Panc1 (cell line): ENCODE data around the gene STX3. TPM values are rescaled to one million over a fixed set of nuclear protein-coding genes. Genes with fewer than 3 reads are reported as not detected.

Source experiments
- ATAC-seq: fragments of 200-7000 bp; cut with Tn5 transposase; 2 replicates; pipeline ENCODE4 v1.9.1; 2020; ENCODE audit warnings: mild to moderate bottlenecking, moderate library complexity
- BruUV-seq: library from RNA; stranded (reverse); fragments of 400-500 nt; replicated peaks from 2 replicates; lab custom pipeline; 2021; lab: Mats Ljungman, UMichigan
- CTCF ChIA-PET: fragments of 300-600 bp; sonication (Branson Sonifier 250); formaldehyde crosslinking; loops from one replicate; lab custom pipeline; 2022; ENCODE audit warnings: antibody characterized with exemption; lab: Charles Lee
- POLR2A ChIA-PET: fragments of 300-600 bp; sonication (Branson Sonifier 250); formaldehyde crosslinking; loops from one replicate; lab custom pipeline; 2022; ENCODE audit warnings: antibody characterized with exemption; lab: Charles Lee
- DNase-seq: peaks from one replicate; pipeline ENCODE4 v3.0.0-alpha.2; 2010; ENCODE audit warnings: low read depth, low spot score
- H3K27ac ChIP-seq: 2 replicates; pipeline ENCODE4 v1.5.1; 2011; ENCODE audit warnings: mild to moderate bottlenecking, low read length, inconsistent platforms
- H3K27me3 ChIP-seq: fragments of 200-500 bp; sonication (Bioruptor generic); 2 replicates; pipeline ENCODE4 v1.6.0; 2014; ENCODE audit warnings: low read length, inconsistent platforms; ENCODE audit not compliant: control insufficient read depth, insufficient read depth
- H3K36me3 ChIP-seq: fragments of 200-500 bp; sonication (Bioruptor generic); 2 replicates; pipeline ENCODE4 v1.5.1; 2014; ENCODE audit warnings: inconsistent platforms, mild to moderate bottlenecking, low read length, moderate library complexity; ENCODE audit not compliant: control insufficient read depth, insufficient read depth
- H3K4me1 ChIP-seq: 2 replicates; pipeline ENCODE4 v1.5.1; 2011; ENCODE audit warnings: inconsistent platforms, mild to moderate bottlenecking, low read length, moderate library complexity; ENCODE audit not compliant: control insufficient read depth, insufficient read depth
- H3K4me3 ChIP-seq, 2 experiments: 2 replicates each; pipeline ENCODE4 v1.5.1; 2011 to 2012; ENCODE audit warnings: low read depth in 2 of 2, low read length in 2 of 2, mild to moderate bottlenecking in 2 of 2, inconsistent platforms in 1 of 2, moderate library complexity in 1 of 2
- H3K9me3 ChIP-seq: fragments of 200-500 bp; sonication (Bioruptor generic); 2 replicates; pipeline ENCODE4 v1.5.1; 2014; ENCODE audit warnings: low read depth, mild to moderate bottlenecking, inconsistent platforms, low read length, moderate library complexity; ENCODE audit not compliant: control insufficient read depth, insufficient read depth
- POLR2AphosphoS5 ChIP-seq: IDR thresholded peaks from 2 replicates; pipeline ENCODE4 v1.6.1; 2012; ENCODE audit warnings: mild to moderate bottlenecking, low read depth, low read length, moderate library complexity
- SIN3A ChIP-seq: IDR thresholded peaks from 2 replicates; pipeline ENCODE4 v1.6.1; 2012; ENCODE audit warnings: low read depth, mild to moderate bottlenecking, low read length, moderate library complexity, borderline replicate concordance; ENCODE audit not compliant: insufficient read depth
- TCF7L2 ChIP-seq: IDR thresholded peaks from 2 replicates; pipeline ENCODE4 v1.6.1; 2011; ENCODE audit warnings: mild to moderate bottlenecking, low read depth, low read length, inconsistent platforms
- in situ Hi-C: cut with HindIII; loops from 2 replicates; pipeline ENCODE4 v1.10.0; 2016; ENCODE audit warnings: low sequenced_read_pairs, low pct_unique_long_range_greater_than_20kb
- intact Hi-C: fragments of 100-400 bp; cut with micrococcal nuclease; formaldehyde crosslinking; loops from one replicate; pipeline ENCODE4 v1.10.0; 2022; ENCODE audit not compliant: unreplicated experiment
- total RNA-seq: library from RNA; stranded (reverse); gene quantifications from one replicate; pipeline ENCODE4 v1.2.1, GENCODE V29; 2021; ENCODE audit not compliant: unreplicated experiment
- TF ChIP-seq, protein P1 (sequence below): fragments of 450-650 bp; IDR thresholded peaks from 2 replicates; pipeline ENCODE4 v1.5.1; 2017; ENCODE audit warnings: mild to moderate bottlenecking
- TF ChIP-seq, protein P2 (sequence below), 2 experiments: IDR thresholded peaks; 2 replicates each; pipeline ENCODE4 v1.6.1; 2011 to 2012; ENCODE audit warnings: low read depth in 2 of 2, control low read depth in 1 of 2, low read length in 1 of 2, mild to moderate bottlenecking in 1 of 2, moderate library complexity in 1 of 2; ENCODE audit not compliant: insufficient read depth in 1 of 2

The STX3 gene
- total RNA-seq, 1 experiment from 2014 or later = 34.8 TPM

DNA sequence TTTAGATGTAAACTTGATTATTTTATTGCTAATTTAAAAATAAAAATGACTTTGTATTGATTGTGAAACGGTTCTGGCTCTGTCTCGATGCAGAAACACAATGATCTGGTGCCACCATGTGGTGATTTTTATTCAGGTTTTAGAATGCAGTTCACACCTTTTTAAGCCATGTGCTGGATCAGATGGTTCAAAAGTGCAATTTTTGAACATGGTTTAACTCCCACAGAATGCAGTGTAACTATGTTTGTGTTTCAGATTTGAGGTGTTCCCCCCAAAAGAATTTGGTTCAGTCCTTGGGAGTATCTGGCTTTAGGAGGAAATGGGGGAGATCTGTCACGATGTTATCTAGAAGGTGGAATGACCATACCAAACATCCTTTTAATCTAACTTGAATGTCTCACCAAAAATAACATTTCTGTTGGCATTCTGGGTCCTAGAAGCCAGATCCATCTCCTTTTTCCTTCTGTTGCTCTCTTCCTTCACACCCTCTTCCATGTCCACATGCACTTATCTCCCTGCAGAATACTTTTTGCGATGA is 47.5 kb downstream of the STX3 start:
- no peak overlapping the region for H3K27ac ChIP-seq
- BruUV-seq = no TSS peak
- DNase-seq (peak; percentile 28), ATAC-seq (peak; percentile 82)
- in situ Hi-C loops (no loop called here), intact Hi-C loops (loop anchor here (1.0 to 10.0 kb wide), 2 partner anchors 48 to 138 kb away; partner anchors contain the start of gene PATL1)
- CTCF ChIA-PET = interaction anchor here (1.0 kb wide), 1 partner anchor 48 kb away, joined by 8 read pairs; the partner anchor contains the start of gene STX3
- TF ChIP-seq, protein P1, sequence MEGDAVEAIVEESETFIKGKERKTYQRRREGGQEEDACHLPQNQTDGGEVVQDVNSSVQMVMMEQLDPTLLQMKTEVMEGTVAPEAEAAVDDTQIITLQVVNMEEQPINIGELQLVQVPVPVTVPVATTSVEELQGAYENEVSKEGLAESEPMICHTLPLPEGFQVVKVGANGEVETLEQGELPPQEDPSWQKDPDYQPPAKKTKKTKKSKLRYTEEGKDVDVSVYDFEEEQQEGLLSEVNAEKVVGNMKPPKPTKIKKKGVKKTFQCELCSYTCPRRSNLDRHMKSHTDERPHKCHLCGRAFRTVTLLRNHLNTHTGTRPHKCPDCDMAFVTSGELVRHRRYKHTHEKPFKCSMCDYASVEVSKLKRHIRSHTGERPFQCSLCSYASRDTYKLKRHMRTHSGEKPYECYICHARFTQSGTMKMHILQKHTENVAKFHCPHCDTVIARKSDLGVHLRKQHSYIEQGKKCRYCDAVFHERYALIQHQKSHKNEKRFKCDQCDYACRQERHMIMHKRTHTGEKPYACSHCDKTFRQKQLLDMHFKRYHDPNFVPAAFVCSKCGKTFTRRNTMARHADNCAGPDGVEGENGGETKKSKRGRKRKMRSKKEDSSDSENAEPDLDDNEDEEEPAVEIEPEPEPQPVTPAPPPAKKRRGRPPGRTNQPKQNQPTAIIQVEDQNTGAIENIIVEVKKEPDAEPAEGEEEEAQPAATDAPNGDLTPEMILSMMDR = peak; percentile 73
- no peak for TF ChIP-seq POLR2AphosphoS5
- H3K36me3 ChIP-seq = peaks cover 10% of the 10 kb centered on the region
- H3K27me3 ChIP-seq = no peaks in the 10 kb centered on the region
- H3K9me3 ChIP-seq = no peaks in the 10 kb centered on the region
- POLR2A ChIA-PET = interaction anchor here (0.6 kb wide), 1 partner anchor 131 kb away, joined by 4 read pairs; no protein-coding TSS in a partner anchor
- no peak overlapping the region for H3K4me3 ChIP-seq
- no peaks in the 10 kb centered on the region for H3K4me1 ChIP-seq

DNA sequence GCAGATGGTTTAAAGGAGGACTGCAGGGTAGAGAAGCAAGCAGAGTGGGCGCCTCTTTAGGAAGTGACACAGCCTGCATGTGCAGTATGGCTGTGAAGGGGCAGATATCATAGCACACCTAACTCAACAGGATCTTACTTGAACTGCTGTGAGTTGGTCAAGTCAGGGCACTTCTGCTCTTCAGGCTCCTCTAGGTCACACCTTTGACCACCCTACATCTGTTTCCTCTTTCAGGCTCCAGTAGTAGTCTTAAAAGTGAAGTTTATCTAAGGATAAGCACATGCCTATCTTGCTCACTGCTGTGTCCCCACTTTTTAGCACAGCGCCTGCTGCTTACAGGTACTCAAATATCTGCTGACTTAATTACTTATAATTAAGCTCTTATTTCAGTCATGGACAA is 48.9 kb downstream of the STX3 start:
- H3K36me3 ChIP-seq = peaks cover 16% of the 10 kb centered on the region
- no peaks in the 10 kb centered on the region for H3K27me3 ChIP-seq
- in situ Hi-C loops (no loop called here), intact Hi-C loops (loop anchor here (10.0 kb wide), 1 partner anchor 139 kb away; the partner anchor contains the start of gene PATL1)
- POLR2A ChIA-PET = no interaction called here
- ATAC-seq (no peak), DNase-seq (no peak)
- no peaks in the 10 kb centered on the region for H3K4me1 ChIP-seq
- CTCF ChIA-PET = no interaction called here
- TF ChIP-seq SIN3A (no peak), TCF7L2 (no peak), POLR2AphosphoS5 (no peak)
- TF ChIP-seq, protein P2, sequence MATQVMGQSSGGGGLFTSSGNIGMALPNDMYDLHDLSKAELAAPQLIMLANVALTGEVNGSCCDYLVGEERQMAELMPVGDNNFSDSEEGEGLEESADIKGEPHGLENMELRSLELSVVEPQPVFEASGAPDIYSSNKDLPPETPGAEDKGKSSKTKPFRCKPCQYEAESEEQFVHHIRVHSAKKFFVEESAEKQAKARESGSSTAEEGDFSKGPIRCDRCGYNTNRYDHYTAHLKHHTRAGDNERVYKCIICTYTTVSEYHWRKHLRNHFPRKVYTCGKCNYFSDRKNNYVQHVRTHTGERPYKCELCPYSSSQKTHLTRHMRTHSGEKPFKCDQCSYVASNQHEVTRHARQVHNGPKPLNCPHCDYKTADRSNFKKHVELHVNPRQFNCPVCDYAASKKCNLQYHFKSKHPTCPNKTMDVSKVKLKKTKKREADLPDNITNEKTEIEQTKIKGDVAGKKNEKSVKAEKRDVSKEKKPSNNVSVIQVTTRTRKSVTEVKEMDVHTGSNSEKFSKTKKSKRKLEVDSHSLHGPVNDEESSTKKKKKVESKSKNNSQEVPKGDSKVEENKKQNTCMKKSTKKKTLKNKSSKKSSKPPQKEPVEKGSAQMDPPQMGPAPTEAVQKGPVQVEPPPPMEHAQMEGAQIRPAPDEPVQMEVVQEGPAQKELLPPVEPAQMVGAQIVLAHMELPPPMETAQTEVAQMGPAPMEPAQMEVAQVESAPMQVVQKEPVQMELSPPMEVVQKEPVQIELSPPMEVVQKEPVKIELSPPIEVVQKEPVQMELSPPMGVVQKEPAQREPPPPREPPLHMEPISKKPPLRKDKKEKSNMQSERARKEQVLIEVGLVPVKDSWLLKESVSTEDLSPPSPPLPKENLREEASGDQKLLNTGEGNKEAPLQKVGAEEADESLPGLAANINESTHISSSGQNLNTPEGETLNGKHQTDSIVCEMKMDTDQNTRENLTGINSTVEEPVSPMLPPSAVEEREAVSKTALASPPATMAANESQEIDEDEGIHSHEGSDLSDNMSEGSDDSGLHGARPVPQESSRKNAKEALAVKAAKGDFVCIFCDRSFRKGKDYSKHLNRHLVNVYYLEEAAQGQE (IDR thresholded peaks at IDR 0.05; ENCODE audit: insufficient read depth in 1 of 2, low read depth in 2 of 2, low read length in 1 of 2) = no peak
- TF ChIP-seq, protein P1 = no peak
- no TSS peak for BruUV-seq
- H3K27ac ChIP-seq = no peak overlapping the region
- H3K4me3 ChIP-seq = no peak overlapping the region
- no peaks in the 10 kb centered on the region for H3K9me3 ChIP-seq
